B cell (primary cell): ENCODE results near the gene MT1G. TPM values are rescaled to one million over a fixed set of nuclear protein-coding genes. Genes with fewer than 3 reads are reported as not detected.

Experiments used
- ATAC-seq: fragments of 200-7000 bp; cut with Tn5 transposase; one replicate; pipeline ENCODE4 v1.10.0; 2021; ENCODE audit warnings: low read depth, mild to moderate bottlenecking, moderate number of reproducible peaks, moderate library complexity
- CTCF ChIA-PET: fragments of 350-600 bp; sonication (Branson Sonifier 250); formaldehyde crosslinking; loops from one replicate; lab custom pipeline; 2021; ENCODE audit warnings: antibody characterized with exemption, inconsistent platforms; lab: Charles Lee
- POLR2A ChIA-PET: fragments of 350-600 bp; sonication (Branson Sonifier 250); formaldehyde crosslinking; loops from one replicate; lab custom pipeline; 2021; ENCODE audit warnings: antibody characterized with exemption; lab: Charles Lee
- DNase-seq: peaks from one replicate; pipeline ENCODE4 v3.0.0; 2013
- H2AFZ ChIP-seq: 2 replicates; pipeline ENCODE4 v1.6.1; 2012; ENCODE audit warnings: mild to moderate bottlenecking, low read depth, low read length; ENCODE audit not compliant: insufficient read depth, poor library complexity, severe bottlenecking
- H3K27ac ChIP-seq, 2 donors: 1 replicate in 1 of 2; 2 replicates in 1 of 2; pipeline ENCODE4 v1.5.1; 2012 to 2013; ENCODE audit warnings: low read length in 2 of 2, mild to moderate bottlenecking in 2 of 2, moderate library complexity in 1 of 2
- H3K27me3 ChIP-seq, 4 experiments: fragments of 200-600 bp in 1 of 4; sonication (generic) in 1 of 4; replicated peaks in 1 of 4; 1 replicate in 2 of 4; 2 replicates in 2 of 4; pipeline versions ENCODE4 v1.6.1 to v1.7.0; 2013 to 2016; ENCODE audit warnings: low read length in 3 of 4, mild to moderate bottlenecking in 2 of 4, mixed read lengths in 1 of 4, moderate library complexity in 1 of 4; ENCODE audit not compliant: insufficient read depth in 4 of 4, control insufficient read depth in 3 of 4; ENCODE audit errors: control extremely low read depth in 1 of 4
- H3K36me3 ChIP-seq, 2 experiments: replicated peaks in 1 of 2; 1 replicate in 1 of 2; 2 replicates in 1 of 2; pipeline versions ENCODE4 v1.6.1 to v1.7.1; 2013; ENCODE audit warnings: low read length in 1 of 2; ENCODE audit not compliant: insufficient read depth in 2 of 2, control insufficient read depth in 1 of 2; ENCODE audit errors: control extremely low read depth in 1 of 2, extremely low read depth in 1 of 2
- H3K4me1 ChIP-seq, 2 donors: fragments of 200-600 bp in 1 of 2; sonication (generic) in 1 of 2; 1 replicate in 1 of 2; 2 replicates in 1 of 2; pipeline versions ENCODE4 v1.5.1 to v1.6.1; 2013 to 2017; ENCODE audit warnings: low read length in 2 of 2; ENCODE audit not compliant: control insufficient read depth in 2 of 2, insufficient read depth in 2 of 2
- H3K4me2 ChIP-seq: replicated peaks from 2 replicates; pipeline ENCODE3; 2012; ENCODE audit warnings: mild to moderate bottlenecking, low read depth, low read length; ENCODE audit not compliant: poor library complexity, severe bottlenecking
- H3K4me3 ChIP-seq, 5 experiments: fragments of 200-600 bp in 1 of 5; sonication (generic) in 1 of 5; 1 replicate in 3 of 5; 2 replicates in 2 of 5; pipeline versions ENCODE4 v1.5.1 to v1.7.0; 2011 to 2016; ENCODE audit warnings: low read length in 4 of 5, mild to moderate bottlenecking in 4 of 5, low read depth in 2 of 5, control low read depth in 1 of 5, moderate library complexity in 1 of 5; ENCODE audit not compliant: insufficient read depth in 1 of 5; ENCODE audit errors: control extremely low read depth in 1 of 5, extremely low read depth in 1 of 5
- H3K79me2 ChIP-seq: fragments of 200-600 bp; sonication (generic); one replicate; pipeline ENCODE4 v1.6.0; 2016; ENCODE audit warnings: low read length; ENCODE audit not compliant: control insufficient read depth, insufficient read depth
- H3K9ac ChIP-seq: fragments of 200-600 bp; sonication (generic); 2 replicates; pipeline ENCODE4 v1.6.1; 2017; ENCODE audit warnings: mild to moderate bottlenecking, low read length, moderate library complexity
- H3K9me3 ChIP-seq, 3 donors: one replicate each; pipeline versions ENCODE4 v1.6.1 to v1.7.1; 2013; ENCODE audit warnings: low read length in 2 of 3; ENCODE audit not compliant: control insufficient read depth in 2 of 3, insufficient read depth in 1 of 3; ENCODE audit errors: control extremely low read depth in 1 of 3
- H4K20me1 ChIP-seq: 2 replicates; pipeline ENCODE4 v1.6.0; 2012; ENCODE audit warnings: mild to moderate bottlenecking, low read length; ENCODE audit not compliant: insufficient read depth, control insufficient read depth, poor library complexity, severe bottlenecking
- H3K27ac Mint-ChIP-seq: one replicate; pipeline ENCODE4 v1.8.0; 2021; ENCODE audit warnings: mixed read lengths
- H3K27me3 Mint-ChIP-seq: one replicate; pipeline ENCODE4 v1.8.0; 2021; ENCODE audit warnings: mixed read lengths
- H3K4me1 Mint-ChIP-seq: one replicate; pipeline ENCODE4 v1.8.0; 2021; ENCODE audit warnings: mixed read lengths
- H3K4me3 Mint-ChIP-seq: one replicate; pipeline ENCODE4 v1.8.0; 2021; ENCODE audit warnings: mixed read lengths
- H3K9me3 Mint-ChIP-seq: one replicate; pipeline ENCODE4 v1.8.0; 2022; ENCODE audit warnings: mixed read lengths; ENCODE audit not compliant: insufficient read depth
- CTCF ChIP-seq: fragments of 200-600 bp; IDR thresholded peaks from one replicate; pipeline ENCODE4 v1.8.0; 2022; ENCODE audit warnings: antibody characterized with exemption, mild to moderate bottlenecking
- EZH2 ChIP-seq: IDR thresholded peaks from 2 replicates; pipeline ENCODE4 v1.6.1; 2012; ENCODE audit warnings: borderline replicate concordance, low read depth, mild to moderate bottlenecking, moderate library complexity, low read length; ENCODE audit not compliant: insufficient read depth, poor library complexity, severe bottlenecking
- WGBS: methylation state at CpG from one replicate; pipeline ENCODE4 v1.1.5; 2013; ENCODE audit warnings: missing lambda C conversion rate; ENCODE audit not compliant: insufficient coverage; 5-methylcytosine and 5-hydroxymethylcytosine counted together
- intact Hi-C: fragments of 100-400 bp; cut with micrococcal nuclease; formaldehyde crosslinking; loops from one replicate; pipeline ENCODE4 v1.10.0; 2022
- polyA plus RNA-seq: library from polyadenylated mRNA; depleted of rRNA; stranded (reverse); fragments of >200 nt; gene quantifications from 2 replicates; pipeline ENCODE4 v1.2.3, GENCODE V29; 2012
- total RNA-seq, 2 donors: library from RNA; stranded (reverse); fragments of 120-200 nt in 1 of 2; gene quantifications; 1 replicate in 1 of 2; 2 replicates in 1 of 2; pipeline versions ENCODE4 v1.2.3 to v1.2.4, GENCODE V29; 2013 to 2022

MT1G gene
- total and polyA plus RNA-seq, 2 donors (not counting 1 experiment from before 2014, with no cell fraction given): not detected

- POLR2A ChIA-PET: no interaction called here
- Mint-ChIP-seq H3K27me3 (peaks cover 23% of the 10 kb centered on the region), H3K9me3 (no peaks in the 10 kb centered on the region), H3K4me1 (peaks cover 27% of the 10 kb centered on the region), H3K27ac (peak overlapping the region; percentile 90), H3K4me3 (peak overlapping the region; percentile 99)
- Histone ChIP-seq H4K20me1 (no peaks in the 10 kb centered on the region), H2AFZ (peak overlapping the region; percentile 97), H3K27ac (no peak overlapping the region), H3K4me3 (peak overlapping the region in 4 of 5 experiments; percentile 57 to 79 (median 74)), H3K9ac (peak overlapping the region; percentile 75), H3K36me3 (no peaks in the 10 kb centered on the region), H3K27me3 (peaks cover 0 to 19% (median 10%) of the 10 kb centered on the region in 4 experiments), H3K79me2 (no peaks in the 10 kb centered on the region), H3K4me1 (peaks cover 19 to 32% of the 10 kb centered on the region in 2 donors), H3K4me2 (peak overlapping the region; percentile 91), H3K9me3 (peaks cover 0 to 5% (median 0%) of the 10 kb centered on the region in 3 donors)
- no peak for DNase-seq
- ATAC-seq: no peak
- TF ChIP-seq EZH2 (no peak), CTCF (no peak)
- intact Hi-C loops: no loop called here
- whole genome bisulfite sequencing: 41% methylated on average over 10 of the region's 10 CpGs
- CTCF ChIA-PET: no interaction called here
Measured at GRCh38 chr16:56658327-56658875, 9.5 kb downstream of the MT1G start.

GRCh38 chr16:56657555-56658326 lies 10.1 kb downstream of the MT1G start, which contains the start of gene MT1F:
MT1F (plus strand) TSS chr16:56657959; CDS start chr16:56658059, 100 bp downstream.
- DNase-seq: peak; percentile 71
- under 1% methylated on average over 45 of the region's 46 CpGs for WGBS
- peak within 1 kb of the TSS; percentile 91 for H3K4me2 ChIP-seq
- Mint-ChIP-seq H3K4me1 (peaks cover 29% of the 10 kb centered on the region), H3K4me3 (peak within 1 kb of the TSS; percentile 99), H3K27me3 (peaks cover 26% of the 10 kb centered on the region), H3K27ac (peak within 1 kb of the TSS; percentile 90), H3K9me3 (no peaks in the 10 kb centered on the region)
- peaks cover 0 to 12% (median 4%) of the 10 kb centered on the region in 4 experiments for H3K27me3 ChIP-seq
- H3K4me3 ChIP-seq: peak within 1 kb of the TSS; percentile 26 to 79 (median 70)
- ATAC-seq: peak; percentile 74
- no peaks in the 10 kb centered on the region for H4K20me1 ChIP-seq
- H3K4me1 ChIP-seq: peaks cover 16 to 32% of the 10 kb centered on the region in 2 donors
- H3K27ac ChIP-seq: no peak within 1 kb of the TSS
- ChIA-PET POLR2A (interaction anchor here (0.7 to 1.4 kb wide), 3 partner anchors 25 to 32 kb away, joined by 3 to 5 read pairs (median 4); partner anchors contain the start of gene MT1E), CTCF (no interaction called here)
- H3K9me3 ChIP-seq: peaks cover 0 to 3% (median 0%) of the 10 kb centered on the region in 3 donors
- no peaks in the 10 kb centered on the region for H3K36me3 ChIP-seq
- intact Hi-C loops: loop anchor here (1.0 kb wide), 3 partner anchors 14 to 49 kb away; partner anchors contain the start of genes MT1X and MT2A
- peak within 1 kb of the TSS; percentile 75 for H3K9ac ChIP-seq
- no peak for TF ChIP-seq CTCF
- no peak for TF ChIP-seq EZH2
- H2AFZ ChIP-seq: peak within 1 kb of the TSS; percentile 97
- H3K79me2 ChIP-seq: no peaks in the 10 kb centered on the region
